ENCODE results near the gene TMEM164.
A peak's percentile ranks its signal among the peaks of the same experiment; 100 is the strongest.
"Not testable (repeated sequence)": the region's sequence is repeated elsewhere in the genome, so short reads cannot be mapped to it uniquely, and the experiment has no call there.

The TMEM164 gene

GRCh38 chrX:110002300-110003166 is at the start of gene TMEM164:
Gene TMEM164 (plus strand): TSS chrX:110003114. CDS start chrX:110003775, 661 bp downstream.
- DNase-seq: peak; percentile 86

GRCh38 chrX:109954333-109954732 is 48.6 kb upstream of the TMEM164 start:
- no peak for DNase-seq

- DNase-seq: no peak
These were observed 48.0 kb upstream of the TMEM164 start for GRCh38 chrX:109954955-109955354.

- DNase-seq: no peak
These were observed 44.6 kb upstream of the TMEM164 start for GRCh38 chrX:109958266-109958665.

GRCh38 chrX:109959356-109959871 is 43.5 kb upstream of the TMEM164 start:
- peak; percentile 11 for DNase-seq

GRCh38 chrX:109964390-109964789 is 38.5 kb upstream of the TMEM164 start:
- no peak for DNase-seq

- no peak for DNase-seq
These were observed 36.7 kb upstream of the TMEM164 start for GRCh38 chrX:109966246-109966645.

GRCh38 chrX:109967156-109967555 is 35.8 kb upstream of the TMEM164 start:
- no peak for DNase-seq

GRCh38 chrX:109970841-109971240 is 32.1 kb upstream of the TMEM164 start:
- DNase-seq: not testable (repeated sequence)

GRCh38 chrX:109974906-109975655 is 27.8 kb upstream of the TMEM164 start:
- peak; percentile 57 for DNase-seq

GRCh38 chrX:109985210-109985609 is 17.7 kb upstream of the TMEM164 start:
- not testable (repeated sequence) for DNase-seq

GRCh38 chrX:109987884-109988283 is 15.0 kb upstream of the TMEM164 start:
- DNase-seq: no peak

- peak; percentile 53 for DNase-seq
These were observed 12.2 kb upstream of the TMEM164 start for GRCh38 chrX:109990582-109991276.

GRCh38 chrX:109992203-109992602 is 10.7 kb upstream of the TMEM164 start:
- no peak for DNase-seq

- no peak for DNase-seq
These were observed 7.8 kb upstream of the TMEM164 start for GRCh38 chrX:109995155-109995554.

GRCh38 chrX:109997786-109998452 is 5.0 kb upstream of the TMEM164 start:
- DNase-seq: no peak

- no peak for DNase-seq
These were observed 2.9 kb upstream of the TMEM164 start for GRCh38 chrX:110000000-110000399.

GRCh38 chrX:110000847-110001713 is 1.8 kb upstream of the TMEM164 start:
- no peak for DNase-seq

- DNase-seq: no peak
These were observed 1.1 kb upstream of the TMEM164 start for GRCh38 chrX:110001740-110002299.

- no peak for DNase-seq
These were observed 548 bp downstream of the TMEM164 start for GRCh38 chrX:110003167-110004156.
